ENCODE measurements around the gene SH2D2A.

GRCh38 chr1:156801409-156802121 is 15.1 kb downstream of the SH2D2A start:
- peak in 1 of 3 experiments; percentile 33; a peak in 2 of 6 replicates for TF ChIP-seq CTCF (IDR thresholded peaks at IDR 0.05 in 2 of 3, conservative IDR thresholded peaks at IDR 0.05 in 1 of 3; ENCODE audit: insufficient read depth in 2 of 3, low read depth in 1 of 3, low read length in 3 of 3)
- TF ChIP-seq HDAC2 (IDR thresholded peaks at IDR 0.05) = no peak
- no peak for TF ChIP-seq JUND (IDR thresholded peaks at IDR 0.05; ENCODE audit: borderline replicate concordance, low read depth, low read length)
- no peak for TF ChIP-seq JUND (tag; IDR thresholded peaks at IDR 0.05; ENCODE audit: borderline replicate concordance, low read depth, low read length)
- TF ChIP-seq POLR2AphosphoS5 (IDR thresholded peaks at IDR 0.05; ENCODE audit: control insufficient read depth, insufficient read depth, low read depth, low read length) = peak; percentile 43
- no peak for TF ChIP-seq SREBF1 (IDR thresholded peaks at IDR 0.05; ENCODE audit: borderline replicate concordance, low read depth, low read length)
- TF ChIP-seq SMAD3 (CRISPR knock-in tag; conservative IDR thresholded peaks at IDR 0.05) = no peak
- no peak for TF ChIP-seq FOXP1 (CRISPR knock-in tag; IDR thresholded peaks at IDR 0.05)

Measured in K562 (cell line).